Osteocyte (in vitro differentiated cells): Measurements from ENCODE around the gene TEX30. TPM values are rescaled to one million over a fixed set of nuclear protein-coding genes. Genes with fewer than 3 reads are reported as not detected.
"Not testable (repeated sequence)": the region's sequence is repeated elsewhere in the genome, so short reads cannot be mapped to it uniquely, and the experiment has no call there.

Source experiments
- DNase-seq: peaks from one replicate; pipeline ENCODE4 v3.0.0; 2021; ENCODE audit warnings: mixed read lengths; ENCODE audit not compliant: unreplicated experiment; ENCODE audit errors: extremely low spot score
- H3K27ac Mint-ChIP-seq: one replicate; pipeline ENCODE4 v1.8.0; 2021; ENCODE audit warnings: mild to moderate bottlenecking, mixed read lengths; ENCODE audit not compliant: unreplicated experiment
- H3K27me3 Mint-ChIP-seq: one replicate; pipeline ENCODE4 v1.8.0; 2021; ENCODE audit warnings: mixed read lengths; ENCODE audit not compliant: unreplicated experiment
- H3K36me3 Mint-ChIP-seq: one replicate; pipeline ENCODE4 v1.8.0; 2021; ENCODE audit warnings: mixed read lengths; ENCODE audit not compliant: unreplicated experiment
- H3K4me1 Mint-ChIP-seq: one replicate; pipeline ENCODE4 v1.8.0; 2021; ENCODE audit warnings: mixed read lengths; ENCODE audit not compliant: unreplicated experiment
- H3K4me3 Mint-ChIP-seq: one replicate; pipeline ENCODE4 v1.8.0; 2021; ENCODE audit warnings: mild to moderate bottlenecking, moderate library complexity, mixed read lengths; ENCODE audit not compliant: unreplicated experiment
- H3K9me3 Mint-ChIP-seq: one replicate; pipeline ENCODE4 v1.8.0; 2021; ENCODE audit warnings: mixed read lengths; ENCODE audit not compliant: unreplicated experiment
- CTCF ChIP-seq: fragments of 200-600 bp; sonication (generic); IDR thresholded peaks from 2 replicates; pipeline ENCODE4 v1.5.0; 2021; ENCODE audit warnings: antibody characterized with exemption, mild to moderate bottlenecking, moderate library complexity
- total RNA-seq: library from RNA; stranded (reverse); gene quantifications from 2 replicates; pipeline ENCODE4 v1.2.1, GENCODE V29; 2021

TEX30 gene
- total RNA-seq, 1 donor from 2014 or later = 8.7 TPM

GRCh38 chr13:102793611-102794355, 20.2 kb upstream of the TEX30 start:
- peaks cover 12% of the 10 kb centered on the region for H3K4me1 Mint-ChIP-seq
- no peak for TF ChIP-seq CTCF
- no peak overlapping the region for H3K4me3 Mint-ChIP-seq
- no peak for DNase-seq
- H3K36me3 Mint-ChIP-seq = peaks cover 26% of the 10 kb centered on the region
- no peaks in the 10 kb centered on the region for H3K9me3 Mint-ChIP-seq
- H3K27me3 Mint-ChIP-seq = no peaks in the 10 kb centered on the region
- no peak overlapping the region for H3K27ac Mint-ChIP-seq

DNA sequence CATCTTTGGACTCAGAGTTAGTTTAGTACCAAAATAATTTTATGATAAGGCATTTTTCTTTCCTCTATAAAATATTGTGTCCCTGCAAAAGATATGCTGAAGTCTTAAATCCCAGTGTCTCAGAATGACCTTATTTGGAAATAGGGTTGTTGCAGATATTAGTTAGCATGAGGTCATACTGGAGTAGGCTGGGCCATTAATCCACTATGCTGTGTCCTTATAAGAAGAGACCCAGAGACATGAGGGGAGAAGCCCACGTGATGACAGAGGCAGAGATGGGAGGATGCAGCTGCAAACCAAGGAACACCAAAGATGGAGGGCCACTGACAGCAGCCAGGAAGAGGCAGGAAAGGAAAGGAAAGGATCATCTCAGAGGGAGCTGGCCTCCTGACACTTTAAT, 18.8 kb upstream of the TEX30 start:
- DNase-seq = no peak
- no peaks in the 10 kb centered on the region for H3K27me3 Mint-ChIP-seq
- peaks cover 36% of the 10 kb centered on the region for H3K36me3 Mint-ChIP-seq
- H3K4me3 Mint-ChIP-seq = no peak overlapping the region
- no peak overlapping the region for H3K27ac Mint-ChIP-seq
- TF ChIP-seq CTCF = no peak
- H3K9me3 Mint-ChIP-seq = no peaks in the 10 kb centered on the region
- peaks cover 6% of the 10 kb centered on the region for H3K4me1 Mint-ChIP-seq

DNA sequence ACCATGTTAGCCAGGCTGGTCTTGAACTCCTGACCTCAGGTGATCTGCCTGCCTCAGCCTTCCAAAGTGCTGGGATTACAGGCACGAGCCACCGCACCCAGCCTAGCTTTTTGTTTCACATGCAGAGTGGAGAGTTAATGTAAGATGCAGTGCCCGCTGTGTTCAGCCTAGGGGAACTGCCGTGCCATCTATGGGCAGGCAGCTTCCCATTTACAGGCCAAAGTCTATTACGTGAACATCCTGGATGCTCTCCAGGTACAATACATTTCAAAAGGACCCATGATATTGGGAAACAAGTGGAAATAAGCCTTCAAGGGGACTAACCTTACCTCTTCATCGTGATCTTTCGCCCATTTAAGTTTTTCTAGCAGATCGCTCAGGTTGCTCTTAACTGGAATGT, 15.1 kb upstream of the TEX30 start:
- H3K4me3 Mint-ChIP-seq = no peak overlapping the region
- H3K9me3 Mint-ChIP-seq = no peaks in the 10 kb centered on the region
- DNase-seq = no peak
- H3K27me3 Mint-ChIP-seq = no peaks in the 10 kb centered on the region
- no peak for TF ChIP-seq CTCF
- no peaks in the 10 kb centered on the region for H3K4me1 Mint-ChIP-seq
- H3K27ac Mint-ChIP-seq = no peak overlapping the region
- peaks cover 38% of the 10 kb centered on the region for H3K36me3 Mint-ChIP-seq

GRCh38 chr13:102784483-102784882, 10.9 kb upstream of the TEX30 start:
- Mint-ChIP-seq H3K9me3 (peaks cover 4% of the 10 kb centered on the region), H3K4me1 (no peaks in the 10 kb centered on the region), H3K36me3 (peaks cover 27% of the 10 kb centered on the region), H3K4me3 (no peak overlapping the region), H3K27me3 (no peaks in the 10 kb centered on the region), H3K27ac (no peak overlapping the region)
- TF ChIP-seq CTCF = no peak
- no peak for DNase-seq

- TF ChIP-seq CTCF = no peak
- Mint-ChIP-seq H3K4me3 (no peak overlapping the region), H3K9me3 (peaks cover 4% of the 10 kb centered on the region), H3K36me3 (peaks cover 10% of the 10 kb centered on the region), H3K4me1 (no peaks in the 10 kb centered on the region), H3K27ac (no peak overlapping the region), H3K27me3 (no peaks in the 10 kb centered on the region)
- DNase-seq = no peak
Observed at GRCh38 chr13:102781591-102781990, 8.0 kb upstream of the TEX30 start.

DNA sequence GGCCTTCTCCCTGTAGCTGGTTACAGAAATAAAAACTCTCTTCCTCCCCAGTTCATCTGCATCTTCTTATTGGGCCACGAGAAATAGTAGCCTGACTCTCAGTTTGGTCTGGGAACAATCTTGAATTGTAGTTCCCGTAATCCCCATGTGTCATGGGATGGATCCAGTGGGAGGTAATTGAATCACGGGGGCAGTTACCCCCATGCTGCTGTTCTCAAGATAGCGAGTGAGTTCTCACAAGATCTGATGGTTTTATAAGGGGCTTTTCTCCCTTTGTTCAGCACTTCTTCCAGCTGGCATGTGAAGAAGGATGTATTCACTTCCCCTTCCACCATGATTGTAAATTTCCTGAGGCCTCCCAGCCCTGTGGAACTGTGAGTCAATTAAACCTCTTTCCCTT, 7.1 kb upstream of the TEX30 start:
- not testable (repeated sequence) for H3K27ac Mint-ChIP-seq, DNase-seq

More for the DNA sequence above, 7.1 kb upstream of the TEX30 start:
- not testable (repeated sequence) for H3K9me3 Mint-ChIP-seq, H3K36me3 Mint-ChIP-seq, H3K4me1 Mint-ChIP-seq, H3K27me3 Mint-ChIP-seq, H3K4me3 Mint-ChIP-seq
